DND-41 (cell line): ENCODE measurements around the gene SETDB1.

Experiments
- ATAC-seq: fragments of 200-7000 bp; cut with Tn5 transposase; 3 replicates; pipeline ENCODE4 v1.9.1; 2021; ENCODE audit warnings: low read depth; ENCODE audit not compliant: insufficient read depth
- DNase-seq: peaks from one replicate; pipeline ENCODE4 v3.0.0-alpha.2; 2020
- H2AFZ ChIP-seq: 2 replicates; pipeline ENCODE4 v1.6.0; 2012; ENCODE audit warnings: low read depth, low read length
- H3K27ac ChIP-seq: 2 replicates; pipeline ENCODE4 v1.5.1; 2012; ENCODE audit warnings: low read length, inconsistent platforms
- H3K27me3 ChIP-seq: fragments of 200-600 bp; sonication (generic); 2 replicates; pipeline ENCODE4 v1.6.0; 2012; ENCODE audit warnings: low read length, mild to moderate bottlenecking, inconsistent platforms; ENCODE audit not compliant: insufficient read depth, poor library complexity
- H3K36me3 ChIP-seq: 2 replicates; pipeline ENCODE4 v1.5.1; 2012; ENCODE audit warnings: low read length, inconsistent platforms; ENCODE audit not compliant: insufficient read depth
- H3K4me1 ChIP-seq: 2 replicates; pipeline ENCODE4 v1.5.1; 2012; ENCODE audit warnings: mild to moderate bottlenecking, low read length; ENCODE audit not compliant: insufficient read depth
- H3K4me2 ChIP-seq: 2 replicates; pipeline ENCODE4 v1.6.0; 2012; ENCODE audit warnings: mild to moderate bottlenecking, moderate library complexity, low read length, inconsistent platforms; ENCODE audit not compliant: insufficient read depth
- H3K4me3 ChIP-seq, 2 experiments: fragments of 200-600 bp in 1 of 2; shearing (Covaris generic) in 1 of 2; 2 replicates each; pipeline ENCODE4 v1.5.1; 2012 to 2016; ENCODE audit warnings: inconsistent platforms in 2 of 2, low read length in 2 of 2, mild to moderate bottlenecking in 2 of 2, low read depth in 1 of 2, moderate library complexity in 1 of 2
- H3K79me2 ChIP-seq: 2 replicates; pipeline ENCODE4 v1.6.0; 2012; ENCODE audit warnings: low read length, inconsistent platforms; ENCODE audit not compliant: insufficient read depth
- H3K9ac ChIP-seq: 2 replicates; pipeline ENCODE4 v1.6.0; 2012; ENCODE audit warnings: low read depth, mild to moderate bottlenecking, inconsistent platforms, low read length, moderate library complexity
- H3K9me3 ChIP-seq: 2 replicates; pipeline ENCODE4 v1.5.1; 2012; ENCODE audit warnings: low read length, moderate library complexity, mild to moderate bottlenecking, inconsistent platforms; ENCODE audit not compliant: insufficient read depth, severe bottlenecking
- H4K20me1 ChIP-seq: 2 replicates; pipeline ENCODE4 v1.6.0; 2012; ENCODE audit warnings: low read length; ENCODE audit not compliant: insufficient read depth
- CTCF ChIP-seq: IDR thresholded peaks from 2 replicates; pipeline ENCODE4 v1.5.1; 2012; ENCODE audit warnings: borderline replicate concordance, low read length, moderate library complexity, mild to moderate bottlenecking; ENCODE audit not compliant: poor library complexity, severe bottlenecking; ENCODE audit errors: extremely low read depth
- EZH2 ChIP-seq: IDR thresholded peaks from 3 replicates; pipeline ENCODE4 v1.6.1; 2012; ENCODE audit warnings: borderline replicate concordance, low read depth, mild to moderate bottlenecking, moderate library complexity, low read length, inconsistent platforms; ENCODE audit not compliant: severe bottlenecking

The SETDB1 gene

GRCh38 chr1:151009674-151010345 is 83.6 kb downstream of the SETDB1 start:
- H2AFZ ChIP-seq = no peak overlapping the region
- peak overlapping the region; percentile 70 for H3K9ac ChIP-seq
- H3K4me3 ChIP-seq = peak overlapping the region; percentile 40 to 73; a peak in 3 of 4 replicates

GRCh38 chr1:151010346-151010726 is 84.2 kb downstream of the SETDB1 start:
- DNase-seq = no peak
- no peak for ATAC-seq
- H3K4me1 ChIP-seq = peaks cover 55% of the 10 kb centered on the region

More at GRCh38 chr1:151009674-151010345, 83.6 kb downstream of the SETDB1 start:
- no peak for ATAC-seq
- Histone ChIP-seq H3K36me3 (peaks cover 8% of the 10 kb centered on the region; the same call in 1 of the 2 replicates), H4K20me1 (no peaks in the 10 kb centered on the region), H3K4me1 (peaks cover 59% of the 10 kb centered on the region), H3K27ac (no peak overlapping the region; the same call in 1 of the 2 replicates), H3K9me3 (no peaks in the 10 kb centered on the region), H3K79me2 (peaks cover 50% of the 10 kb centered on the region), H3K4me2 (peak overlapping the region; percentile 67), H3K27me3 (no peaks in the 10 kb centered on the region)
- no peak for DNase-seq
- TF ChIP-seq EZH2 = no peak
- TF ChIP-seq CTCF = no peak

GRCh38 chr1:151011154-151011850 is 85.1 kb downstream of the SETDB1 start:
- Histone ChIP-seq H3K27me3 (no peaks in the 10 kb centered on the region), H3K4me1 (peaks cover 46% of the 10 kb centered on the region), H4K20me1 (no peaks in the 10 kb centered on the region), H3K9me3 (no peaks in the 10 kb centered on the region), H3K4me3 (no peak overlapping the region), H3K36me3 (peaks cover 8% of the 10 kb centered on the region; the same call in 1 of the 2 replicates), H2AFZ (no peak overlapping the region), H3K9ac (no peak overlapping the region), H3K27ac (no peak overlapping the region), H3K4me2 (peak overlapping the region; percentile 11; the same call in 1 of the 2 replicates), H3K79me2 (peaks cover 50% of the 10 kb centered on the region)
- ATAC-seq = no peak
- DNase-seq = peak; percentile 37
- TF ChIP-seq CTCF = no peak
- TF ChIP-seq EZH2 = no peak

More at GRCh38 chr1:151010346-151010726, 84.2 kb downstream of the SETDB1 start:
- Histone ChIP-seq H4K20me1 (no peaks in the 10 kb centered on the region), H3K9ac (no peak overlapping the region), H3K4me3 (no peak overlapping the region), H3K27me3 (no peaks in the 10 kb centered on the region), H3K79me2 (peaks cover 50% of the 10 kb centered on the region), H3K9me3 (no peaks in the 10 kb centered on the region), H3K36me3 (peaks cover 8% of the 10 kb centered on the region; the same call in 1 of the 2 replicates), H3K27ac (no peak overlapping the region), H2AFZ (no peak overlapping the region), H3K4me2 (peak overlapping the region; percentile 67; the same call in 1 of the 2 replicates)
- TF ChIP-seq CTCF = no peak
- TF ChIP-seq EZH2 = no peak
